GM12878 (cell line): ENCODE data around the gene COQ9. TPM values are rescaled to one million over a fixed set of nuclear protein-coding genes. Genes with fewer than 3 reads are reported as not detected.

ENCODE experiments used
- FOXK2 ChIP-seq: fragments of 450-650 bp; IDR thresholded peaks from 2 replicates; pipeline ENCODE4 v1.6.1; 2017; ENCODE audit warnings: mild to moderate bottlenecking, moderate library complexity
- NBN ChIP-seq: fragments of 450-650 bp; IDR thresholded peaks from 2 replicates; pipeline ENCODE4 v1.6.1; 2016
- NFYB ChIP-seq: IDR thresholded peaks from 2 replicates; pipeline ENCODE4 v1.6.1; 2011; ENCODE audit warnings: low read depth, mild to moderate bottlenecking, low read length, improper control_type of control experiment, moderate library complexity; ENCODE audit not compliant: insufficient read depth
- TBL1XR1 ChIP-seq: IDR thresholded peaks from 2 replicates; pipeline ENCODE4 v1.6.1; 2012; ENCODE audit warnings: low read depth, low read length, improper control_type of control experiment
- ZBTB40 ChIP-seq: fragments of 450-650 bp; IDR thresholded peaks from 2 replicates; pipeline ENCODE4 v1.6.1; 2016; ENCODE audit warnings: mild to moderate bottlenecking, moderate library complexity, borderline replicate concordance
- ZNF384 ChIP-seq: IDR thresholded peaks from 2 replicates; pipeline ENCODE4 v1.6.1; 2012; ENCODE audit warnings: low read depth, mild to moderate bottlenecking, low read length, improper control_type of control experiment, borderline replicate concordance
- polyA plus RNA-seq, 11 experiments: library from polyadenylated mRNA; depleted of rRNA in 4 of 11; unstranded in 6 of 11; stranded (reverse) in 5 of 11; fragments of >200 nt; fragmentation: Nextera tagmentation in 4 of 11; fragmentation: Illumina TruSeq in 1 of 11; extraction: Ambion mirVana in 4 of 11; extraction: Trizol in 1 of 11; gene quantifications; 1 replicate in 1 of 11; 2 replicates in 10 of 11; pipeline versions ENCODE4 v1.2.1 to v1.2.3, GENCODE V29; 2011 to 2016; ENCODE audit warnings: inconsistent platforms in 2 of 11, missing spikeins in 2 of 11, low read depth in 1 of 11
- total RNA-seq, 4 experiments: library from RNA; depleted of rRNA in 3 of 4; stranded (reverse); fragments of >200 nt in 3 of 4; fragmentation: Illumina TruSeq in 1 of 4; extraction: Trizol in 1 of 4; gene quantifications; 2 replicates each; pipeline versions ENCODE4 v1.2.1 to v1.2.3, GENCODE V29; 2013 to 2021

Gene COQ9
- total and polyA plus RNA-seq, 10 of the 15 experiments (the other 5 are each of a cell fraction or from before 2014, with no cell fraction given), result 24.1 to 79.7 (median 50.1) TPM

- TF ChIP-seq ZNF384 (no peak), NFYB (no peak), NBN (peak; percentile 64), FOXK2 (no peak), ZBTB40 (peak; percentile 51; the same call in 1 of the 2 replicates), TBL1XR1 (no peak)
These were observed 38.9 kb downstream of the COQ9 start, which contains the start of gene DOK4 (continued) for GRCh38 chr16:57485916-57486857.
